GM23338 (cell line): Measurements from ENCODE around the gene SCAPER. TPM values are rescaled to one million over a fixed set of nuclear protein-coding genes. Genes with fewer than 3 reads are reported as not detected.
A peak's percentile ranks its signal among the peaks of the same experiment; 100 is the strongest.

ENCODE experiments used
- ATAC-seq: fragments of 200-7000 bp; cut with Tn5 transposase; 3 replicates; pipeline ENCODE4 v1.9.1; 2020
- DNase-seq: peaks from one replicate; pipeline ENCODE4 v3.0.0-alpha.2; 2015; ENCODE audit warnings: low spot score
- H2AFZ ChIP-seq: fragments of 200-600 bp; sonication (generic); 2 replicates; pipeline ENCODE4 v1.8.0; 2016; ENCODE audit warnings: antibody characterized with exemption, mild to moderate bottlenecking, moderate library complexity
- H3F3A ChIP-seq: fragments of 200-600 bp; sonication (generic); replicated peaks from 2 replicates; pipeline ENCODE4 v1.8.0; 2017; ENCODE audit warnings: antibody characterized with exemption, mixed run types, low read depth
- H3K27ac ChIP-seq: fragments of 200-600 bp; sonication (generic); 2 replicates; pipeline ENCODE4 v1.6.1; 2016; ENCODE audit warnings: low read depth
- H3K27me3 ChIP-seq: fragments of 200-600 bp; sonication (generic); 2 replicates; pipeline ENCODE4 v1.8.0; 2016; ENCODE audit warnings: mild to moderate bottlenecking, mixed run types, moderate library complexity; ENCODE audit not compliant: insufficient read depth
- H3K36me3 ChIP-seq: fragments of 200-600 bp; sonication (generic); 2 replicates; pipeline ENCODE4 v1.8.0; 2016; ENCODE audit warnings: mild to moderate bottlenecking; ENCODE audit not compliant: insufficient read depth
- H3K4me1 ChIP-seq: fragments of 200-600 bp; sonication (generic); 2 replicates; pipeline ENCODE4 v1.8.0; 2016; ENCODE audit warnings: mild to moderate bottlenecking, moderate library complexity; ENCODE audit not compliant: insufficient read depth
- H3K4me2 ChIP-seq: fragments of 200-600 bp; sonication (generic); 2 replicates; pipeline ENCODE4 v1.7.1; 2017; ENCODE audit warnings: mixed run types
- H3K4me3 ChIP-seq: fragments of 200-600 bp; sonication (generic); 2 replicates; pipeline ENCODE4 v1.6.1; 2016; ENCODE audit warnings: mixed run types
- H3K79me2 ChIP-seq: fragments of 200-600 bp; sonication (generic); replicated peaks from 2 replicates; pipeline ENCODE4 v1.8.0; 2017; ENCODE audit warnings: mild to moderate bottlenecking; ENCODE audit not compliant: insufficient read depth
- H3K9me2 ChIP-seq: fragments of 200-600 bp; sonication (generic); 2 replicates; pipeline ENCODE4 v1.8.0; 2017; ENCODE audit not compliant: insufficient read depth
- H4K20me1 ChIP-seq: fragments of 200-600 bp; sonication (generic); replicated peaks from 2 replicates; pipeline ENCODE4 v1.8.0; 2017; ENCODE audit warnings: mild to moderate bottlenecking; ENCODE audit not compliant: insufficient read depth
- H3K27ac Mint-ChIP-seq: 2 replicates; pipeline ENCODE4 v1.8.0; 2020; ENCODE audit warnings: inconsistent platforms, mild to moderate bottlenecking, moderate library complexity, mixed read lengths
- H3K27me3 Mint-ChIP-seq: 3 replicates; pipeline ENCODE4 v1.8.0; 2022; ENCODE audit warnings: low read depth, mild to moderate bottlenecking, moderate library complexity, mixed read lengths, inconsistent platforms; ENCODE audit not compliant: insufficient read depth, poor library complexity
- H3K36me3 Mint-ChIP-seq: 3 replicates; pipeline ENCODE4 v1.8.0; 2021; ENCODE audit warnings: low read depth, mild to moderate bottlenecking, inconsistent platforms, moderate library complexity, mixed read lengths
- H3K4me1 Mint-ChIP-seq: 3 replicates; pipeline ENCODE4 v1.8.0; 2020; ENCODE audit warnings: mild to moderate bottlenecking, inconsistent platforms, mixed read lengths
- H3K4me3 Mint-ChIP-seq: 3 replicates; pipeline ENCODE4 v1.8.0; 2021; ENCODE audit warnings: moderate library complexity, mild to moderate bottlenecking, inconsistent platforms, mixed read lengths
- H3K9me3 Mint-ChIP-seq: 3 replicates; pipeline ENCODE4 v1.8.0; 2020; ENCODE audit warnings: moderate library complexity, mild to moderate bottlenecking, inconsistent platforms, mixed read lengths
- CREB1 ChIP-seq: fragments of 250-450 bp; sonication (Bioruptor Pico); IDR thresholded peaks from 2 replicates; pipeline ENCODE4 v1.5.0; 2020; ENCODE audit warnings: low read depth, mild to moderate bottlenecking, moderate library complexity
- EZH2 ChIP-seq: fragments of 200-600 bp; sonication (generic); IDR thresholded peaks from one replicate; pipeline ENCODE4 v1.8.0; 2017; ENCODE audit warnings: antibody characterized with exemption, mild to moderate bottlenecking, low read depth; ENCODE audit not compliant: unreplicated experiment
- EZH2phosphoT487 ChIP-seq: fragments of 200-600 bp; sonication (generic); IDR thresholded peaks from one replicate; pipeline ENCODE4 v1.8.1; 2018; ENCODE audit warnings: antibody characterized with exemption; ENCODE audit not compliant: unreplicated experiment
- NANOG ChIP-seq: IDR thresholded peaks from 2 replicates; pipeline ENCODE4 v1.6.1; 2016; ENCODE audit warnings: antibody characterized with exemption, borderline replicate concordance
- POLR2AphosphoS5 ChIP-seq: IDR thresholded peaks from 2 replicates; pipeline ENCODE4 v1.6.1; 2016; ENCODE audit warnings: antibody characterized with exemption, low read depth
- STAT1 ChIP-seq: IDR thresholded peaks from one replicate; pipeline ENCODE4 v1.6.1; 2016; ENCODE audit warnings: antibody characterized with exemption; ENCODE audit not compliant: unreplicated experiment
- ZNF331 ChIP-seq: fragments of 250-450 bp; sonication (Bioruptor Pico); IDR thresholded peaks from 2 replicates; pipeline ENCODE4 v1.5.0; 2020; ENCODE audit warnings: low read depth, mild to moderate bottlenecking, moderate library complexity
- polyA plus RNA-seq: library from polyadenylated mRNA; unstranded; fragments of >200 nt; fragmentation: Nextera tagmentation; extraction: Ambion mirVana; gene quantifications from 2 replicates; pipeline ENCODE4 v1.2.1, GENCODE V29; 2016
- total RNA-seq: library from RNA; depleted of rRNA; stranded (reverse); fragments of >200 nt; shearing (Covaris generic); gene quantifications from 2 replicates; pipeline ENCODE4 v1.2.3, GENCODE V29; 2014
- TF ChIP-seq, protein P1 (sequence below): fragments of 250-450 bp; sonication (Bioruptor Pico); IDR thresholded peaks from 2 replicates; pipeline ENCODE4 v1.5.0; 2020; ENCODE audit warnings: mild to moderate bottlenecking, moderate library complexity
- TF ChIP-seq, protein P2 (sequence below): IDR thresholded peaks from 2 replicates; pipeline ENCODE4 v1.6.1; 2016; ENCODE audit warnings: antibody characterized with exemption

SCAPER gene
- total and polyA plus RNA-seq, 2 experiments from 2014 or later = 9.1 to 17.6 TPM

DNA sequence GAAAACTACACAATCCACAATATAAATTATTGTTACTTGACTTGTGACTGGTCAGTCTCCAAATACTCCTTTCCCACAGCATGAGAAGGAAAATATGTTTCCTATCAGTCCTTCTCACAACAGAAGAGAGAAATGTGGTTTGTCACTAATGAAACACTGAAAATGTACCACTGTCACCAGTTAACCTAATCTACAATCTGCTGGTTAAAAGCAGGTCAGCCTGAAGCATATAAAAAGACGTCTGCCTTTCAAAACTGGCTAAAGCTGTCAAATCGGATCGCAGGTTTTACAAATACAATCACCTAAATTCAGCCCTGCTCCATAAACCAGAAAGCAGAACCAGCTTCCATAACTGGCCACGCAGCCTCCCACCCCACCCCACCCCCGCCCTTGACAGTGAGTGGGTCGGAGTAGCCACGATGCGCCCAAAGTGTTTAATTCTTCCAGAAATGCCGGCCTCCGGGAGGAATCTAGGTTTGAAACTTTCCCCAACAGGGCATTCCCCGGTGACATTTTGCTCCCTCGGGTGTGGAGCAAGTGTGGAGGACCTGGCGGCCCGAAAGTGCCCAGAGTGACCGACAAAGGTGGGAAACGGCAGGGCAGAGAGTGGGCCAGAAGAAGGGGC lies 594.6 kb downstream of the SCAPER start (continued):
- TF ChIP-seq, protein P1, sequence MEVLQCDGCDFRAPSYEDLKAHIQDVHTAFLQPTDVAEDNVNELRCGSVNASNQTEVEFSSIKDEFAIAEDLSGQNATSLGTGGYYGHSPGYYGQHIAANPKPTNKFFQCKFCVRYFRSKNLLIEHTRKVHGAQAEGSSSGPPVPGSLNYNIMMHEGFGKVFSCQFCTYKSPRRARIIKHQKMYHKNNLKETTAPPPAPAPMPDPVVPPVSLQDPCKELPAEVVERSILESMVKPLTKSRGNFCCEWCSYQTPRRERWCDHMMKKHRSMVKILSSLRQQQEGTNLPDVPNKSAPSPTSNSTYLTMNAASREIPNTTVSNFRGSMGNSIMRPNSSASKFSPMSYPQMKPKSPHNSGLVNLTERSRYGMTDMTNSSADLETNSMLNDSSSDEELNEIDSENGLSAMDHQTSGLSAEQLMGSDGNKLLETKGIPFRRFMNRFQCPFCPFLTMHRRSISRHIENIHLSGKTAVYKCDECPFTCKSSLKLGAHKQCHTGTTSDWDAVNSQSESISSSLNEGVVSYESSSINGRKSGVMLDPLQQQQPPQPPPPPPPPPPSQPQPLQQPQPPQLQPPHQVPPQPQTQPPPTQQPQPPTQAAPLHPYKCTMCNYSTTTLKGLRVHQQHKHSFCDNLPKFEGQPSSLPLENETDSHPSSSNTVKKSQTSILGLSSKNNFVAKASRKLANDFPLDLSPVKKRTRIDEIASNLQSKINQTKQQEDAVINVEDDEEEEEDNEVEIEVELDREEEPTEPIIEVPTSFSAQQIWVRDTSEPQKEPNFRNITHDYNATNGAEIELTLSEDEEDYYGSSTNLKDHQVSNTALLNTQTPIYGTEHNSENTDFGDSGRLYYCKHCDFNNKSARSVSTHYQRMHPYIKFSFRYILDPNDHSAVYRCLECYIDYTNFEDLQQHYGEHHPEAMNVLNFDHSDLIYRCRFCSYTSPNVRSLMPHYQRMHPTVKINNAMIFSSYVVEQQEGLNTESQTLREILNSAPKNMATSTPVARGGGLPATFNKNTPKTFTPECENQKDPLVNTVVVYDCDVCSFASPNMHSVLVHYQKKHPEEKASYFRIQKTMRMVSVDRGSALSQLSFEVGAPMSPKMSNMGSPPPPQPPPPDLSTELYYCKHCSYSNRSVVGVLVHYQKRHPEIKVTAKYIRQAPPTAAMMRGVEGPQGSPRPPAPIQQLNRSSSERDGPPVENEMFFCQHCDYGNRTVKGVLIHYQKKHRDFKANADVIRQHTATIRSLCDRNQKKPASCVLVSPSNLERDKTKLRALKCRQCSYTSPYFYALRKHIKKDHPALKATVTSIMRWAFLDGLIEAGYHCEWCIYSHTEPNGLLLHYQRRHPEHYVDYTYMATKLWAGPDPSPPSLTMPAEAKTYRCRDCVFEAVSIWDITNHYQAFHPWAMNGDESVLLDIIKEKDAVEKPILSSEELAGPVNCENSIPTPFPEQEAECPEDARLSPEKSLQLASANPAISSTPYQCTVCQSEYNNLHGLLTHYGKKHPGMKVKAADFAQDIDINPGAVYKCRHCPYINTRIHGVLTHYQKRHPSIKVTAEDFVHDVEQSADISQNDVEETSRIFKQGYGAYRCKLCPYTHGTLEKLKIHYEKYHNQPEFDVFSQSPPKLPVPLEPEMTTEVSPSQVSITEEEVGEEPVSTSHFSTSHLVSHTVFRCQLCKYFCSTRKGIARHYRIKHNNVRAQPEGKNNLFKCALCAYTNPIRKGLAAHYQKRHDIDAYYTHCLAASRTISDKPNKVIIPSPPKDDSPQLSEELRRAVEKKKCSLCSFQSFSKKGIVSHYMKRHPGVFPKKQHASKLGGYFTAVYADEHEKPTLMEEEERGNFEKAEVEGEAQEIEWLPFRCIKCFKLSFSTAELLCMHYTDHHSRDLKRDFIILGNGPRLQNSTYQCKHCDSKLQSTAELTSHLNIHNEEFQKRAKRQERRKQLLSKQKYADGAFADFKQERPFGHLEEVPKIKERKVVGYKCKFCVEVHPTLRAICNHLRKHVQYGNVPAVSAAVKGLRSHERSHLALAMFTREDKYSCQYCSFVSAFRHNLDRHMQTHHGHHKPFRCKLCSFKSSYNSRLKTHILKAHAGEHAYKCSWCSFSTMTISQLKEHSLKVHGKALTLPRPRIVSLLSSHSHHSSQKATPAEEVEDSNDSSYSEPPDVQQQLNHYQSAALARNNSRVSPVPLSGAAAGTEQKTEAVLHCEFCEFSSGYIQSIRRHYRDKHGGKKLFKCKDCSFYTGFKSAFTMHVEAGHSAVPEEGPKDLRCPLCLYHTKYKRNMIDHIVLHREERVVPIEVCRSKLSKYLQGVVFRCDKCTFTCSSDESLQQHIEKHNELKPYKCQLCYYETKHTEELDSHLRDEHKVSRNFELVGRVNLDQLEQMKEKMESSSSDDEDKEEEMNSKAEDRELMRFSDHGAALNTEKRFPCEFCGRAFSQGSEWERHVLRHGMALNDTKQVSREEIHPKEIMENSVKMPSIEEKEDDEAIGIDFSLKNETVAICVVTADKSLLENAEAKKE (CRISPR knock-in tag) = no peak

DNA sequence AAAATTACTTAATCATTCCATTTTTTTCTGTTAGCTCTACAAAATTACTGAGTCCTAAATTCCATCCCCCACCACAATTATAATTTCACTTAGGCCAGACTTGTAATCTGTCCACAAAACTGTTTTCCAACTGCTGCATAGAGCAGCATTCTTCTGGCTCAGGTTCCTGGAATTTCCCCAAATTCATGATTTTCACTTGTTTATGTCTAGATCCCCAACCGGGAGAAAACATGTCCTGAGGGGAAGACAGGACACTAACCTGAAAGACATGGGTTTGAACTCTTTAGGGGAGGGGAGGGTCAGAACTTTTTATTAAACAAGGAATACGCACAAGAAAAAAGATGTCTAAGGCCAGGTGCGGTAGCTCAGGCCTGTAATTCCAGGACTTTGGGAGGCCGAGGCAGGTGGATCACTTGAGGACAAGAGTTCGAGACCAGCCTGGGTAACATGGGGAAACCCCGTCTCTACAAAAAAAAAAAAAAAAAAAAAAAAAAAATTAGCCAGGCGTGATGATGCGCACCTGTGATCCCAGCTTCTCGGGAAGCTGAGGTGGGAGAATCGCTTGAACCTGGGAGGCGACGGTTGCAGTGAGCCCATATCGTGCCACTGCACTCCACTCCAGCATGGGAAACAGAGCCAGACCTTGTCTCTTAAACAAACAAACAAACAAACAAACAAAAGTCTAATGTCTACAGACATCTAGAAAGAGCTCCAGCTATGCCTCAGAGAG lies 595.4 kb downstream of the SCAPER start:
- TF ChIP-seq EZH2phosphoT487 (no peak), POLR2AphosphoS5 (no peak), STAT1 (no peak), CREB1 (no peak), EZH2 (no peak), ZNF331 (CRISPR knock-in tag) (no peak), NANOG (no peak)
- TF ChIP-seq, protein P2, sequence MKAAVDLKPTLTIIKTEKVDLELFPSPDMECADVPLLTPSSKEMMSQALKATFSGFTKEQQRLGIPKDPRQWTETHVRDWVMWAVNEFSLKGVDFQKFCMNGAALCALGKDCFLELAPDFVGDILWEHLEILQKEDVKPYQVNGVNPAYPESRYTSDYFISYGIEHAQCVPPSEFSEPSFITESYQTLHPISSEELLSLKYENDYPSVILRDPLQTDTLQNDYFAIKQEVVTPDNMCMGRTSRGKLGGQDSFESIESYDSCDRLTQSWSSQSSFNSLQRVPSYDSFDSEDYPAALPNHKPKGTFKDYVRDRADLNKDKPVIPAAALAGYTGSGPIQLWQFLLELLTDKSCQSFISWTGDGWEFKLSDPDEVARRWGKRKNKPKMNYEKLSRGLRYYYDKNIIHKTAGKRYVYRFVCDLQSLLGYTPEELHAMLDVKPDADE = no peak
- Histone ChIP-seq H2AFZ (no peak overlapping the region), H3K4me1 (peaks cover 10% of the 10 kb centered on the region), H3K36me3 (no peaks in the 10 kb centered on the region), H3K27ac (no peak overlapping the region), H4K20me1 (peaks cover 13% of the 10 kb centered on the region; the same call in 1 of the 2 replicates), H3K79me2 (peaks cover 52% of the 10 kb centered on the region), H3K9me2 (no peaks in the 10 kb centered on the region), H3F3A (no peaks in the 10 kb centered on the region), H3K4me3 (peak overlapping the region; percentile 89), H3K4me2 (peak overlapping the region; percentile 93), H3K27me3 (peaks cover 11% of the 10 kb centered on the region; the same call in 1 of the 2 replicates)
- Mint-ChIP-seq H3K9me3 (peaks cover 9% of the 10 kb centered on the region; the same call in 2 of the 3 replicates), H3K27me3 (peaks cover 10% of the 10 kb centered on the region), H3K4me1 (peaks cover 11% of the 10 kb centered on the region; the same call in 2 of the 3 replicates), H3K4me3 (peak overlapping the region; percentile 86), H3K27ac (no peak overlapping the region), H3K36me3 (peaks cover 3% of the 10 kb centered on the region; the same call in 1 of the 3 replicates)
- ATAC-seq = no peak
- DNase-seq = no peak
